Lower leg skin (tissue), 4 donors: ENCODE data around the gene IFI6. TPM values are rescaled to one million over a fixed set of nuclear protein-coding genes. Genes with fewer than 3 reads are reported as not detected.

Source experiments
- DNase-seq, 2 donors: peaks; one replicate each; pipeline ENCODE4 v3.0.0-alpha.2; 2019; ENCODE audit warnings: low spot score in 2 of 2
- H3K4me3 ChIP-seq: fragments of 200-600 bp; sonication (generic); 2 replicates; pipeline ENCODE4 v1.5.1; 2017; ENCODE audit warnings: mild to moderate bottlenecking, low read depth; ENCODE audit not compliant: poor library complexity, severe bottlenecking
- POLR2A ChIP-seq, 2 donors: fragments of 450-650 bp; IDR thresholded peaks; one replicate each; pipeline ENCODE4 v1.6.1; 2016 to 2017; ENCODE audit warnings: antibody characterized with exemption in 2 of 2, mild to moderate bottlenecking in 1 of 2, moderate library complexity in 1 of 2
- WGBS, 2 donors: methylation state at CpG; one replicate each; pipeline ENCODE4 v1.1.5; 2018; 5-methylcytosine and 5-hydroxymethylcytosine counted together
- intact Hi-C: fragments of 100-400 bp; cut with DNase I; formaldehyde crosslinking; loops from one replicate; pipeline ENCODE4 v1.15.0; 2023; ENCODE audit warnings: low total_unique reads
- total RNA-seq, 4 donors: library from RNA; depleted of rRNA; stranded (reverse); fragments of >200 nt; gene quantifications; one replicate each; pipeline ENCODE4 v1.1.0, GENCODE V29; 2016
- TF ChIP-seq, protein P1 (sequence below), 3 donors: fragments of 450-650 bp; IDR thresholded peaks; one replicate each; pipeline ENCODE4 v1.5.1; 2016; ENCODE audit warnings: antibody characterized with exemption in 3 of 3, mild to moderate bottlenecking in 3 of 3, moderate library complexity in 2 of 3

IFI6 gene
- total RNA-seq, 4 donors from 2014 or later: 11.8 to 21.4 (median 17.2) TPM

DNA sequence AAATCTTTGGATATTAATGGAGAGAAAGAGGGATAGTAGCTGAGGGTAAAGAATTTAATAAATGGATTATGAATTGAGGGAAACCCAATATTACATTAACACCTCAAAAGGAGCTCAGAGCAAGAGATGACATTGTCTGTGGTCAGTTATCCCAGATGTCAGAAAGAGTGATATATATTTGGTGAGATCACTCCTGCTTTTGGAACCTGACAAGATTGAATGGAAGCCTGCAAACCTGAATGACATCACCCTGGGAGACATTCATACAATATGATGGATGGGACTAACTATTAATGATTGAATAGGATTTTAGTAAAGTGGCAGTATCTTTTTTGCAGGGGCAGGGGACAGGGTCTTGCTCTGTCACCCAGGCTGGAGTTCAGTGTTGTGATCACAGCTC lies 6.8 kb upstream of the IFI6 start:
- TF ChIP-seq, protein P1, sequence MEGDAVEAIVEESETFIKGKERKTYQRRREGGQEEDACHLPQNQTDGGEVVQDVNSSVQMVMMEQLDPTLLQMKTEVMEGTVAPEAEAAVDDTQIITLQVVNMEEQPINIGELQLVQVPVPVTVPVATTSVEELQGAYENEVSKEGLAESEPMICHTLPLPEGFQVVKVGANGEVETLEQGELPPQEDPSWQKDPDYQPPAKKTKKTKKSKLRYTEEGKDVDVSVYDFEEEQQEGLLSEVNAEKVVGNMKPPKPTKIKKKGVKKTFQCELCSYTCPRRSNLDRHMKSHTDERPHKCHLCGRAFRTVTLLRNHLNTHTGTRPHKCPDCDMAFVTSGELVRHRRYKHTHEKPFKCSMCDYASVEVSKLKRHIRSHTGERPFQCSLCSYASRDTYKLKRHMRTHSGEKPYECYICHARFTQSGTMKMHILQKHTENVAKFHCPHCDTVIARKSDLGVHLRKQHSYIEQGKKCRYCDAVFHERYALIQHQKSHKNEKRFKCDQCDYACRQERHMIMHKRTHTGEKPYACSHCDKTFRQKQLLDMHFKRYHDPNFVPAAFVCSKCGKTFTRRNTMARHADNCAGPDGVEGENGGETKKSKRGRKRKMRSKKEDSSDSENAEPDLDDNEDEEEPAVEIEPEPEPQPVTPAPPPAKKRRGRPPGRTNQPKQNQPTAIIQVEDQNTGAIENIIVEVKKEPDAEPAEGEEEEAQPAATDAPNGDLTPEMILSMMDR (IDR thresholded peaks at IDR 0.05): no peak
- TF ChIP-seq POLR2A (IDR thresholded peaks at IDR 0.05): no peak
- H3K4me3 ChIP-seq: no peak overlapping the region
- no peak for DNase-seq
- intact Hi-C loops: no loop called here

DNA sequence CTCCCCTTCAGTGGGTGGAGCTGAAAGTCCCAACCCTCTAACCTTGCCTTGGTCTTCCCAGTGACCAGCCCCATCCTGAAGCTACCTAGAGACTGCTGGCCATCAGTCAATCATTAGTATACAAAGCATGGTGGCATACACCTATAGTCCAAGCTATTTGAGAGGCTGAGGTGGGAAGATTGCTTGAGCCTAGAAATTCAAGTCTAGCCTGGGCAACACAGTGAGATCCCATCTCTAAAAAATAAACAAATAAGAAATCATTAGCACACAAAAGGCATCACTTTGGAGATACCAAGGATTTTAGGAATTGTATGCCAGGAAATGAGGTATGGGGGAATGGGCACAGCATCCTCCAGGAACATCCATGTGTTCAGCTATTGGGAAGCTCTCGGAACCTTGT lies 4.4 kb upstream of the IFI6 start:
- no peak for TF ChIP-seq POLR2A (IDR thresholded peaks at IDR 0.05)
- TF ChIP-seq, protein P1 (IDR thresholded peaks at IDR 0.05): no peak
- DNase-seq: no peak
- WGBS, 2 donors: 91 to 100% methylated on average over 1 of the region's 1 CpG
- H3K4me3 ChIP-seq: no peak overlapping the region
- intact Hi-C loops: no loop called here

DNA sequence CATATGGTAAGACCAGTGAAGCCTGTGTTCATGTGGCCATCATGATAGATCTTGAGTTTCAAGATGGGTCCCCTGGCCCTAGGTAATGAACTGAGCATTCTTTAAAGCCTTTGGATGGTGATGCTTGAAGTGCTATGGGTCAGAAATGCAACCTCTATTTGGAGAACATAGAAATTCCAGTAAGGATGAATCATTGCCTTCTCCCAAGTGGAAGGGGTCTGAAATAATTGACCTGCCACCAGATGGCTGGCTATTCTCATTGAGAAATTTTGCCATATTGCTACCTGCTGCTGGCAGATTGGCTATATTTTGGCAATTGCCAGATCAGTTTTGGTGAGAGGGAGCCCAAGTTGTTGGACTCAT lies 739 bp upstream of the IFI6 start:
- TF ChIP-seq, protein P1 (IDR thresholded peaks at IDR 0.05): no peak
- TF ChIP-seq POLR2A (IDR thresholded peaks at IDR 0.05): no peak
- intact Hi-C loops: no loop called here
- no peak for DNase-seq
- no peak overlapping the region for H3K4me3 ChIP-seq

DNA sequence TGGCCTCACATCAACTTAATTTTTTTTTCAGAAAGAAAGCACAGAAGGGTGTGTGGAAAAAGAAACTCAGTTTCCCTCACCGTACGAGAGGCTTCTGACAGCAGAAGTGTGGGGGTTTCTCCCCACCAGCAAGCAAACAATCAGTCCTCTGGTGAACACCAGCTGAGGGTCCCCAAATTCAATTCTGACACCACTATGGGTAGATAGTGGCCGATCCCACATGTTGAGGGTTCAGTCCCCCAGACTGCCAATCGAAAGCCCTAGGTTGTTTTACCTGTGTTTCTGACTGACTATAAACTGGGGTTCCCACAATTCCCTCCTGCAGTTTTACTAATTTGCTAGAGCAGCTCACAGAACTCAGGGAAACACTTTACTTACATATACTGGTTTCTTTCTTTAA lies 2.1 kb downstream of the IFI6 start:
- TF ChIP-seq, protein P1 (IDR thresholded peaks at IDR 0.05): no peak
- no peak for TF ChIP-seq POLR2A (IDR thresholded peaks at IDR 0.05)
- H3K4me3 ChIP-seq: no peak overlapping the region
- intact Hi-C loops: loop anchor here (10.0 kb wide), 2 partner anchors 265 to 365 kb away; no protein-coding TSS in a partner anchor
- WGBS, 2 donors: 82 to 87% methylated on average over 4 of the region's 4 CpGs
- no peak for DNase-seq

DNA sequence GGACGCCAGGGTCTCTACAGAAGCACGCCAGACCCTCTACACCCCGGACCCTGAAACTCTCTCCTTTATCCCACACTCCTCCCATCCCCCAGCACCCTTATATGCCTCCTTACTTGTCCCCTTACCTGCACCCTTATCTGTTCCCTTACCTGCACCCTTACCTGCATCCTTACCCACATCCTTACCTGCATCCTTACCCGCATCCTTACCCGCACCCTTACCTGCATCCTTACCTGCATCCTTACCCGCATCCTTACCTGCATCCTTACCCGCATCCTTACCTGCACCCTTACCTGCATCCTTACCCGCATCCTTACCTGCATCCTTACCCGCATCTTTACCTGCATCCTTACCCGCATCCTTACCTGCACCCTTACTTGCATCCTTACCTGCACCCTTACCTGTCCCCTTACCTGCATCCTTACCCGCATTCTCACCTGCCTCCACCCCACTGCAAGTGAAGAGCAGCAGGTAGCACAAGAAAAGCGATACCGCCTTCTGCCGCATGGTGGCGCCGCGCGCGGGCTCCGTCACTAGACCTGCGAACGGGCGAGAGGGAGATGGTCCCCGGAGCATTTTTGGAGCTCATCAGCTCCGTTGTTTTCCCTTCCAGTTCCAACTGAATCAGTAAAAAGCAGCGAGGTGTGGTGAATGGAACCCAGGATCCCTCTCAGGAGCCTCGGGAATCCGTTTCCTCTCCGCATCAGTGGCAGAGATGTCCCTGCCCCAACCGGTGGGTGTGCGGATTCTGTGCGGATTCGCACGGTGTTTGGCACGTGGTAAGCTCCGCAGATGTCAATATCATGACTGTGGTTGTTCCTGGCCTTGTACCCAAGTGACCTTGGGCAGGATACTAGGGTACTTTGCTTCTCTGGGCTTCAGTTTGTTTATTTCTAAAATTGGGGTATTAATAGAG lies 2.9 kb downstream of the IFI6 start:
- TF ChIP-seq POLR2A (IDR thresholded peaks at IDR 0.05): no peak
- TF ChIP-seq, protein P1 (IDR thresholded peaks at IDR 0.05): peak in 1 of 3 donors; percentile 60
- 13 to 15% methylated on average over 36 of the region's 36 CpGs for WGBS, 2 donors
- peak overlapping the region; percentile 10 for H3K4me3 ChIP-seq
- peak in 1 of 2 donors; percentile 96 for DNase-seq
- intact Hi-C loops: loop anchor here (10.0 kb wide), 2 partner anchors 264 to 364 kb away; no protein-coding TSS in a partner anchor
